Esophagus muscularis mucosa (tissue), 3 donors: ENCODE measurements around the gene SEPSECS.

Experiments
- CTCF ChIP-seq, 3 experiments: fragments of 200-600 bp in 2 of 3; fragments of 450-650 bp in 1 of 3; sonication (generic) in 2 of 3; IDR thresholded peaks; one replicate each; pipeline ENCODE4 v1.5.1; 2017 to 2019; ENCODE audit warnings: antibody characterized with exemption in 3 of 3, mild to moderate bottlenecking in 2 of 3, moderate library complexity in 1 of 3
- POLR2A ChIP-seq: fragments of 450-650 bp; IDR thresholded peaks from one replicate; pipeline ENCODE4 v1.6.1; 2017; ENCODE audit warnings: antibody characterized with exemption, moderate library complexity, mild to moderate bottlenecking, low read depth

GRCh38 chr4:25096251-25096980, 63.8 kb downstream of the SEPSECS start:
- TF ChIP-seq CTCF (IDR thresholded peaks at IDR 0.05) (no peak), POLR2A (no peak)
